ENCODE results near the gene GAS7. TPM values are rescaled to one million over a fixed set of nuclear protein-coding genes. Genes with fewer than 3 reads are reported as not detected.
A peak's percentile ranks its signal among the peaks of the same experiment; 100 is the strongest.

The GAS7 gene
- total RNA-seq, 1 donor from 2014 or later = 50.6 TPM

- Histone ChIP-seq H3K4me3 (no peak overlapping the region), H3K27me3 (no peaks in the 10 kb centered on the region), H3K4me1 (peaks cover 7% of the 10 kb centered on the region), H3K36me3 (no peaks in the 10 kb centered on the region), H3K27ac (no peak overlapping the region), H3K9me3 (no peaks in the 10 kb centered on the region)
- ATAC-seq (no peak), DNase-seq (no peak)
- intact Hi-C loops (cut with DNase I) = no loop called here
- no peak for TF ChIP-seq CTCF (IDR thresholded peaks at IDR 0.05)
These were observed 51.4 kb downstream of the GAS7 start for GRCh38 chr17:10147040-10147439.

- H3K4me3 ChIP-seq = no peak overlapping the region
- TF ChIP-seq CTCF (IDR thresholded peaks at IDR 0.05) = no peak
- no peak for ATAC-seq
- no peak overlapping the region for H3K27ac ChIP-seq
- DNase-seq = no peak
- H3K36me3 ChIP-seq = no peaks in the 10 kb centered on the region
- peaks cover 3% of the 10 kb centered on the region for H3K4me1 ChIP-seq
- H3K9me3 ChIP-seq = no peaks in the 10 kb centered on the region
- intact Hi-C loops (cut with DNase I) = no loop called here
- H3K27me3 ChIP-seq = no peaks in the 10 kb centered on the region
These were observed 53.4 kb downstream of the GAS7 start for GRCh38 chr17:10144982-10145381.

GRCh38 chr17:10144456-10144855, 54.0 kb downstream of the GAS7 start:
- Histone ChIP-seq H3K4me3 (no peak overlapping the region), H3K36me3 (no peaks in the 10 kb centered on the region), H3K27ac (no peak overlapping the region), H3K4me1 (peaks cover under 1% of the 10 kb centered on the region), H3K27me3 (no peaks in the 10 kb centered on the region), H3K9me3 (no peaks in the 10 kb centered on the region)
- intact Hi-C loops (cut with DNase I) = no loop called here
- ATAC-seq (no peak), DNase-seq (no peak)
- TF ChIP-seq CTCF (IDR thresholded peaks at IDR 0.05) = no peak

- no peaks in the 10 kb centered on the region for H3K27me3 ChIP-seq
- H3K9me3 ChIP-seq = no peaks in the 10 kb centered on the region
- H3K4me3 ChIP-seq = no peak overlapping the region
- no peak for ATAC-seq
- no peak overlapping the region for H3K27ac ChIP-seq
- DNase-seq = no peak
- intact Hi-C loops (cut with DNase I) = no loop called here
- TF ChIP-seq CTCF (IDR thresholded peaks at IDR 0.05) = no peak
- H3K36me3 ChIP-seq = no peaks in the 10 kb centered on the region
- no peaks in the 10 kb centered on the region for H3K4me1 ChIP-seq
These were observed 57.0 kb downstream of the GAS7 start for GRCh38 chr17:10141436-10141835.

- ATAC-seq = no peak
These were observed 58.8 kb downstream of the GAS7 start for GRCh38 chr17:10139577-10139976.

More at GRCh38 chr17:10139577-10139976, 58.8 kb downstream of the GAS7 start:
- no peaks in the 10 kb centered on the region for H3K27me3 ChIP-seq
- no peak for TF ChIP-seq CTCF (IDR thresholded peaks at IDR 0.05)
- H3K27ac ChIP-seq = no peak overlapping the region
- H3K4me3 ChIP-seq = no peak overlapping the region
- H3K36me3 ChIP-seq = no peaks in the 10 kb centered on the region
- peaks cover 7% of the 10 kb centered on the region for H3K4me1 ChIP-seq
- H3K9me3 ChIP-seq = no peaks in the 10 kb centered on the region
- peak; percentile 6 for DNase-seq
- intact Hi-C loops (cut with DNase I) = no loop called here
